Measurements from ENCODE around the gene RAD51B.

RAD51B gene

DNA sequence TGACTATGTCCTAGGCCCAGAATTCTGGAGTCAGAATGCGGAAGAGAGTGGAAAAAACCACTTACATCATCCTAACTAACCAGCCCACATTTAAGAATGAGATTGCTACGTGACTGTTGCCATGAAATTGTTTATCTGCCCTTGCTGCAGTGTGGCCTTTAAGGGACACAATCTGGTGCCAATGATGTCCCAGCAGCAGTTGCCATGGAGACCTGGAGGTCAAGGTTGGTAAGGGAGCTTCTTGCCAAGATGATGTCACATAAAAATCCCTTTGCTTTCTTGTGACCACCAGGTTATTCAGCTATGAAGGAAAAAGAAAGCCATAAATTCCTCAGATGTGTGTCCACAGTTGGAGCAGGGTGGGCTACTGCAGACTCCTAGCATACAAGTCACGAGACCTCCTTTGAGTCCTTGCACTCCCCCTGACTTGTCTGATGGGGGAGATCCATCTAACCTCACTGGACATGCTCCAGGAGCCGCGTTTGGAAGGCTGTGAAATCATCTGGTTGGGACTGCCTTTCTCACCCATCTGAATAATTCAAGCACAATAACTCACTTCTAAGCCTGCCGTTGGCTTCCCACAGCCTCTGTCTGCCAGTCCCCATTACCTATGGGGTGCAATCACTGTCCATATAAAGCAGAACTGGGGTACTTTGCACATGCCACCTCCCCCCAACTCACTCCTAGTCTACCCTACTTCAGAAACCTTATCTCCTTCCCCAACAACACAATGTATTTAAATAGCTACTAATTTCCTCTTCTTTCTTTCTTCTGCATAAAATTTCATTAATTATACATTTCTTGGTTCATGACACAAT lies 807.7 kb downstream of the RAD51B start:
- no peak overlapping the region for H3K4me3 ChIP-seq (ENCODE audit: low read depth, low read length)
- TF ChIP-seq, protein P1, sequence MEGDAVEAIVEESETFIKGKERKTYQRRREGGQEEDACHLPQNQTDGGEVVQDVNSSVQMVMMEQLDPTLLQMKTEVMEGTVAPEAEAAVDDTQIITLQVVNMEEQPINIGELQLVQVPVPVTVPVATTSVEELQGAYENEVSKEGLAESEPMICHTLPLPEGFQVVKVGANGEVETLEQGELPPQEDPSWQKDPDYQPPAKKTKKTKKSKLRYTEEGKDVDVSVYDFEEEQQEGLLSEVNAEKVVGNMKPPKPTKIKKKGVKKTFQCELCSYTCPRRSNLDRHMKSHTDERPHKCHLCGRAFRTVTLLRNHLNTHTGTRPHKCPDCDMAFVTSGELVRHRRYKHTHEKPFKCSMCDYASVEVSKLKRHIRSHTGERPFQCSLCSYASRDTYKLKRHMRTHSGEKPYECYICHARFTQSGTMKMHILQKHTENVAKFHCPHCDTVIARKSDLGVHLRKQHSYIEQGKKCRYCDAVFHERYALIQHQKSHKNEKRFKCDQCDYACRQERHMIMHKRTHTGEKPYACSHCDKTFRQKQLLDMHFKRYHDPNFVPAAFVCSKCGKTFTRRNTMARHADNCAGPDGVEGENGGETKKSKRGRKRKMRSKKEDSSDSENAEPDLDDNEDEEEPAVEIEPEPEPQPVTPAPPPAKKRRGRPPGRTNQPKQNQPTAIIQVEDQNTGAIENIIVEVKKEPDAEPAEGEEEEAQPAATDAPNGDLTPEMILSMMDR (IDR thresholded peaks at IDR 0.05; ENCODE audit: borderline replicate concordance, insufficient read depth, low read depth, low read length), result no peak

DNA sequence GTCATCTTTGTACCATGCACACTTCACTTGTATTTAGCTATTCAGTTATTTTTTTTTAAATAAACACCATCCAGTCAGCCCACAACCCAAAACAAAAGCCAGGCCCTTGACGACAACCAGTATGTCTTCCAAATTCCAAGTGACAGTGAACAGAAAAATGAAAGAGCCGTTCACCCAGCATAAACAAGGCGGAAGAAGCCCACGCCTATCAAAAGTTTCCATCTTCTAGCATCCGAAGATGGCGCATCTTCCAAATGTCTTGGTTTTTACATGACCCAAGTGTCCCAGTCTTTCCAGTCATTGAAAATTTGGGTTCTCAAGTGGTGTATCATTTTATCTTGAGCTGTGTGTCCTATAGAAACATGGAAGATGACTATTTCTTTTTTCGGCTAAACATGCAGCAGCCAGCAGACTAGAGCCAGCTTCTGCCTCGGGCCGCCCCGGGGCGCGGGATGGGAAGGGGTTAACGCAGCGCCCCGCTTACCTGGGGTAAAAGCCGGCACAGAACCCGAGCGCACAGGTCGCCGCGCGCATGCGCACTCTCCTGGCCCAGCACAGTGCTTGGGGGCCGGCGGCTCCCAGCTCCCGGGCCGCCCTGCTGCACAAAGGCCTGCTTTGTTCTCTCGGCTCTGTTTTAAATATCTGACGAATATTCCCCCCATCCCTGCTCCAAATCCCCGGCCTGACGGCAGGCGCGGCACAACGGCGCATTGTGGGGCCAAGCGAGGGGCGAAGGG lies 808.5 kb downstream of the RAD51B start:
- H3K4me3 ChIP-seq (ENCODE audit: low read depth, low read length), result peak overlapping the region; percentile 14

DNA sequence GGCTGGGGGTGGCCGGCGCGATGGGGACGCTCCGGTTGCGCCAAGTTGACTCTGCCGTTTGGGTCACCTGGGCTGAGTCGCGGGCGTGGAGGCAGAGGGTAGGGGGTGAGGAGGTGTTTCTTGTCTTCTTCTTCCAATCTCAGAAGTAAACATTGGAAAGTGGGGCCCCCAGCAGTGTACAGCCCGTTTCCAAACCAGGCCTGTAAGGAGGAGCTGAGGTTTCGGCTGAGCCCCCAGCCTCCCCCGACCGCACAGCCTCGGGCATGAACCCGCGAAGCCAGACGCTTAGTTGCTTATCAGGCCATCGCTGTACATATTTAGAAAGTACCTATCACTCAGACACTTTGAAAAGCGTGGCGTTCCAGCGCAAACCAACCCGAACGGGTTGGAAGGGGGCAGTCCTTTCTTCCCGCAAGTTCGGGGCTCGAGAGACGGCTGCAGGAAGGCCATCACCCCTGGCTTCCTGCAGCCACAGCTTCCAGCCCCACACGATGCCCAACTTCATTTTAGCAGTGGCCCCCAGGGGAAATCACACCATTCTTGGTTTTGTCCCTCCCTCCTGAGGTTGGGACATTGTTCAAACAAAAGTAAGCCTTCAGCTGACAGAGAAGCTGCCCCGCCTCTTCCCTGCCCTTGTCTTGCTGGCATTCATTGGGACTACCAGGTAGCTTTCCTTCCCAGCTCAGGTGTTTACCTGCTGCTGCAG lies 809.2 kb downstream of the RAD51B start:
- TF ChIP-seq, protein P1 (IDR thresholded peaks at IDR 0.05; ENCODE audit: borderline replicate concordance, insufficient read depth, low read depth, low read length), result no peak
- H3K4me3 ChIP-seq (ENCODE audit: low read depth, low read length), result peak overlapping the region; percentile 14

More for the DNA sequence above, 808.5 kb downstream of the RAD51B start:
- TF ChIP-seq, protein P1 (IDR thresholded peaks at IDR 0.05; ENCODE audit: borderline replicate concordance, insufficient read depth, low read depth, low read length), result no peak

DNA sequence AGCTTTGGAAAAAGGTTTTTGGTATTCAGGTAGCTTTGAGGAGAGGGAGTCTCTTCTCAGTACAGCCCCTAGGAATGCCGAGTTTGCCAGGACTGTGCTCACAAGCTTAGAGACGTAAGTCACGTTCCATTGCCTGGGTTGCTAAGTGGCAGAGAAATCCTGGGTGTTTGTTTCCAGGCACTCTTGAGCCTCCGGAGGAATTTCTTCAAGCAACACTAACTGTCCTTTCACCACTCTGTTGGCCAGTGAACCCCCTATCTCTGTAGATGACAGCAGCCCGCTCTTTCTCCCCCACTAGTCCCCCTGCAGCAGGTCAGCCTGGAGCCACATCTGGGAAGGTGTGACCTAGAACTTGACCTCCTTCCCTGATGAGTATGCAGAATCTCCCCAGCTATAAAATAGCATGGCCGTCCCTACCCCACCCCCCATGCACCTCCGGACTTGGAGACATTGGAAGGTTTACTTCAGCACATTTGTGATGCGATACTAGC lies 810.5 kb downstream of the RAD51B start:
- TF ChIP-seq, protein P1 (IDR thresholded peaks at IDR 0.05; ENCODE audit: borderline replicate concordance, insufficient read depth, low read depth, low read length), result no peak

DNA sequence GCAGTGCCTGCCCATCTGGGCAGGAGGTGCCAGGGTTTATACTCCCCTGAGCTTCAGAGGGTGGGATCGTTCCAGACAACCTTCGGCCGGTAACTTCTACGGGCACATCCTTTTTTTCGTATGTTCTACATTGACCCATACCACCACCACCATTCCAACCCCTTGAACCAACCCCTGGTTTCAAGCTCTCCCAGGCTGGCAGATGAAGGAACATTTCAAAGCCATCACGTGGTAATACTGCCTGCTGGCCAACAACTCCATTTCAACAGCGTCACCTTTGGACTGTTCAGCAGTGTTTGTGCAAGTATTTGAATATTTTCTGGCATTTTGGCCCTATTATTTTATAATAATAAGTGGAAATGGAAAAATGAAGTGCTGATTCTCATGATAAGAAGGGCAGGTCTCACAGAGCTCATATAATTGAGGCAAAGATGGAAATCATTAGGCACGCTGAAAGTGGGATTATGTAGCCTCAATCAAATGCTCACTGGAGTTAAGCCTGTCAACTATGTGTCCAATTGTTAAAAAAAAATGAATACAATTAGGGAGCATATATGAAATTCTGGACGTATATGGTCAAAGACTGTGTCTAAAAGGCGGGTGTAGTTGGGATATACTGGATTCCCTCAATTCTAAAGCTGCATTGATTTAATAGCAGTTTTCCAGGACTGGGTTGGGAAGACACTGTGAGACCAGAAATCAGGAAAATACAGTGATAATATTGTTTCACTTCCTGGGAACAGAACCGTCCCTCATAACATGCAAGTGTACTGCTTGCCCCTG lies 811.2 kb downstream of the RAD51B start:
- TF ChIP-seq, protein P1 (IDR thresholded peaks at IDR 0.05; ENCODE audit: borderline replicate concordance, insufficient read depth, low read depth, low read length), result no peak
- no peak overlapping the region for H3K4me3 ChIP-seq (ENCODE audit: low read depth, low read length)

More for the DNA sequence above, 810.5 kb downstream of the RAD51B start:
- H3K4me3 ChIP-seq (ENCODE audit: low read depth, low read length), result no peak overlapping the region

DNA sequence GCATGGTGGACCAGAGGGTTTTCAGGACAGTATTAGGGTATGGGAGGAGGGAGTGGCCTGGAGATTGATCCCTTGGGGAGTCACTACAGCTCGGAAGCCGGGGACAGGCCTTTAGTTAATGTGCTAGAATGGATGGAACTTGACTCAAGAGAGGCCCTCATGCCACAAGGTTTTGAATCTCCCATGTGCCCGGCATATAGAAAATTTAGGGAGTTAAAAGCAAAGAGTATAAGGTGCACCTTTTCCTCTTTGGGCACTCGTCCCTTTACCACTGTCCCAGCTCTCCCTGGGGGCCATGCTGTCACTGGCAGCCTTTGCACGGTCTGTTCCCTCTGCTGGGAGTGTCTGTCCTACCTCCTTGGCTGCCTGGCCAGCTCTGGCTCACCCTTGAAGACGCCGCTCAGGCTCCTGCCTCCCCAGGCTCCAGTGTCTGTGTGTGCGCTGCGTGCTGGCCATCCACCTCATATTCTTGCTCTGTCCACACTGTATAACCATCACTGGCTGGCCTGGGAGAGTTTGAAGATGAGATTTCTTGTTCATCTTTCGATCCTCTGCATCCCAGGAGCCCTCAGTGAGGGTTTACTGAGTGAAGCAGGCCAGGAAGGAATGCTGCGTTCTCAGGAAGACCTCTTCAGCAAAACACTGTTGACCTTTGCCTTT lies 811.9 kb downstream of the RAD51B start:
- no peak overlapping the region for H3K4me3 ChIP-seq (ENCODE audit: low read depth, low read length)
- TF ChIP-seq, protein P1 (IDR thresholded peaks at IDR 0.05; ENCODE audit: borderline replicate concordance, insufficient read depth, low read depth, low read length), result no peak
